Peyer's patch (tissue), 4 donors: ENCODE data around the gene CHCHD3. TPM values are rescaled to one million over a fixed set of nuclear protein-coding genes. Genes with fewer than 3 reads are reported as not detected.

ENCODE experiments used
- DNase-seq, 3 donors: peaks; one replicate each; pipeline ENCODE4 v3.0.0-alpha.2; 2017 to 2019
- H3K27ac ChIP-seq, 4 donors: fragments of 200-600 bp; sonication (generic); one replicate each; pipeline ENCODE4 v1.5.1; 2016 to 2019
- H3K27me3 ChIP-seq, 2 donors: fragments of 200-600 bp; sonication (generic); one replicate each; pipeline ENCODE4 v1.5.1; 2019
- H3K36me3 ChIP-seq, 3 donors: fragments of 200-600 bp; sonication (generic); one replicate each; pipeline ENCODE4 v1.5.1; 2016 to 2019
- H3K4me1 ChIP-seq, 4 donors: fragments of 200-600 bp; sonication (generic); one replicate each; pipeline ENCODE4 v1.5.1; 2016 to 2019
- H3K4me3 ChIP-seq, 4 donors: fragments of 200-600 bp; sonication (generic); 1 replicate in 3 of 4; 2 replicates in 1 of 4; pipeline ENCODE4 v1.5.1; 2016 to 2019; ENCODE audit warnings: mild to moderate bottlenecking in 1 of 4
- H3K9me3 ChIP-seq, 4 donors: fragments of 200-600 bp; sonication (generic); one replicate each; pipeline ENCODE4 v1.5.1; 2016 to 2019; ENCODE audit warnings: mild to moderate bottlenecking in 1 of 4
- CTCF ChIP-seq, 6 experiments: fragments of 450-650 bp in 4 of 6; fragments of 200-600 bp in 2 of 6; sonication (generic) in 1 of 6; IDR thresholded peaks; one replicate each; pipeline ENCODE4 v1.5.1; 2017 to 2019; ENCODE audit warnings: antibody characterized with exemption in 6 of 6, mild to moderate bottlenecking in 3 of 6, moderate library complexity in 1 of 6
- POLR2A ChIP-seq, 2 donors: fragments of 450-650 bp; IDR thresholded peaks; one replicate each; pipeline ENCODE4 v1.5.1; 2017; ENCODE audit warnings: antibody characterized with exemption in 2 of 2, mild to moderate bottlenecking in 2 of 2, moderate library complexity in 2 of 2
- total RNA-seq, 4 donors: library from RNA; depleted of rRNA; stranded (reverse); fragments of >200 nt; gene quantifications; one replicate each; pipeline ENCODE4 v1.1.0, GENCODE V29; 2016

CHCHD3 gene
- total RNA-seq, 4 donors from 2014 or later, result 53.9 to 114 (median 84.0) TPM

- H3K27ac ChIP-seq, result no peak overlapping the region
Observed at GRCh38 chr7:133056370-133057238, 25.3 kb downstream of the CHCHD3 start.

GRCh38 chr7:133054162-133054840 lies 27.6 kb downstream of the CHCHD3 start:
- H3K9me3 ChIP-seq, result no peaks in the 10 kb centered on the region
- H3K4me1 ChIP-seq, result no peaks in the 10 kb centered on the region
- H3K27ac ChIP-seq, result no peak overlapping the region
- no peaks in the 10 kb centered on the region for H3K36me3 ChIP-seq
- no peaks in the 10 kb centered on the region for H3K27me3 ChIP-seq
- no peak overlapping the region for H3K4me3 ChIP-seq
- TF ChIP-seq CTCF (IDR thresholded peaks at IDR 0.05) (no peak), POLR2A (IDR thresholded peaks at IDR 0.05) (no peak)
- no peak for DNase-seq

More at GRCh38 chr7:133056370-133057238, 25.3 kb downstream of the CHCHD3 start:
- no peak for DNase-seq
- H3K27me3 ChIP-seq, result no peaks in the 10 kb centered on the region
- no peaks in the 10 kb centered on the region for H3K9me3 ChIP-seq
- no peak for TF ChIP-seq CTCF (IDR thresholded peaks at IDR 0.05)
- no peak for TF ChIP-seq POLR2A (IDR thresholded peaks at IDR 0.05)
- H3K4me3 ChIP-seq, result no peak overlapping the region
- H3K4me1 ChIP-seq, result no peaks in the 10 kb centered on the region
- no peaks in the 10 kb centered on the region for H3K36me3 ChIP-seq

- Histone ChIP-seq H3K4me1 (no peaks in the 10 kb centered on the region), H3K4me3 (no peak overlapping the region), H3K36me3 (no peaks in the 10 kb centered on the region), H3K27me3 (no peaks in the 10 kb centered on the region), H3K9me3 (no peaks in the 10 kb centered on the region), H3K27ac (peak overlapping the region in 2 of 4 donors; percentile 20 to 30)
- DNase-seq, result no peak
- TF ChIP-seq POLR2A (IDR thresholded peaks at IDR 0.05) (no peak), CTCF (IDR thresholded peaks at IDR 0.05) (no peak)
Observed at GRCh38 chr7:133053321-133053891, 28.5 kb downstream of the CHCHD3 start.

- Histone ChIP-seq H3K4me3 (no peak overlapping the region), H3K36me3 (no peaks in the 10 kb centered on the region), H3K27me3 (no peaks in the 10 kb centered on the region), H3K27ac (peak overlapping the region in 2 of 4 donors; percentile 20 to 30), H3K9me3 (no peaks in the 10 kb centered on the region), H3K4me1 (no peaks in the 10 kb centered on the region)
- DNase-seq, result no peak
- no peak for TF ChIP-seq POLR2A (IDR thresholded peaks at IDR 0.05)
- no peak for TF ChIP-seq CTCF (IDR thresholded peaks at IDR 0.05)
Observed at GRCh38 chr7:133052826-133053225, 29.1 kb downstream of the CHCHD3 start.

GRCh38 chr7:133052401-133052756 lies 29.5 kb downstream of the CHCHD3 start:
- Histone ChIP-seq H3K4me3 (no peak overlapping the region), H3K27me3 (no peaks in the 10 kb centered on the region), H3K4me1 (no peaks in the 10 kb centered on the region), H3K36me3 (no peaks in the 10 kb centered on the region), H3K27ac (no peak overlapping the region), H3K9me3 (no peaks in the 10 kb centered on the region)
- no peak for DNase-seq
- TF ChIP-seq POLR2A (IDR thresholded peaks at IDR 0.05) (no peak), CTCF (IDR thresholded peaks at IDR 0.05) (no peak)
